SJCRH30 (cell line): ENCODE results near the gene NIPAL1. TPM values are rescaled to one million over a fixed set of nuclear protein-coding genes. Genes with fewer than 3 reads are reported as not detected.
A peak's percentile ranks its signal among the peaks of the same experiment; 100 is the strongest.
"Not testable (repeated sequence)": the region's sequence is repeated elsewhere in the genome, so short reads cannot be mapped to it uniquely, and the experiment has no call there.

Experiments used
- DNase-seq, 2 experiments: peaks; one replicate each; pipeline ENCODE4 v3.0.0-alpha.2; 2015 to 2020
- H3K27ac ChIP-seq: fragments of 250-450 bp; sonication (Bioruptor Pico); 2 replicates; pipeline ENCODE4 v1.5.1; 2020; ENCODE audit warnings: mild to moderate bottlenecking, moderate library complexity
- H3K27me3 ChIP-seq: fragments of 250-450 bp; sonication (Bioruptor Pico); 2 replicates; pipeline ENCODE4 v1.5.1; 2020; ENCODE audit warnings: mild to moderate bottlenecking, moderate library complexity
- H3K36me3 ChIP-seq: fragments of 250-450 bp; sonication (Bioruptor Pico); 2 replicates; pipeline ENCODE4 v1.5.1; 2020; ENCODE audit warnings: mild to moderate bottlenecking, moderate library complexity
- H3K4me1 ChIP-seq: fragments of 250-450 bp; sonication (Bioruptor Pico); 2 replicates; pipeline ENCODE4 v1.5.1; 2020; ENCODE audit warnings: mild to moderate bottlenecking, moderate library complexity
- H3K4me3 ChIP-seq: fragments of 250-450 bp; sonication (Bioruptor Pico); 2 replicates; pipeline ENCODE4 v1.5.1; 2020; ENCODE audit warnings: mild to moderate bottlenecking, moderate library complexity
- H3K9me3 ChIP-seq: fragments of 250-450 bp; sonication (Bioruptor Pico); replicated peaks from 2 replicates; pipeline ENCODE4 v1.5.1; 2020; ENCODE audit warnings: mild to moderate bottlenecking, moderate library complexity
- total RNA-seq: library from RNA; depleted of rRNA; stranded (reverse); fragments of >200 nt; shearing (Covaris generic); gene quantifications from 2 replicates; pipeline ENCODE4 v1.2.3, GENCODE V29; 2014; rRNA removed

NIPAL1 gene
- 0.04 and 0.05 TPM in 2 replicates for total RNA-seq

- DNase-seq, result peak; percentile 74 to 79
- H3K36me3 ChIP-seq, result no peaks in the 10 kb centered on the region
Measured at GRCh38 chr4:48016141-48017107, at the start of gene NIPAL1, which contains the start of gene CNGA1. TSS of gene NIPAL1 (plus strand) at chr4:48016772. CDS start at chr4:48016840, 68 bp downstream. TSS of gene CNGA1 (minus strand) at chr4:48016681. CDS start at chr4:47952689, 63,992 bp downstream.

GRCh38 chr4:47968847-47969246 is 47.7 kb upstream of the NIPAL1 start:
- Histone ChIP-seq H3K4me1 (no peaks in the 10 kb centered on the region), H3K9me3 (no peaks in the 10 kb centered on the region; the same call in 1 of the 2 replicates), H3K36me3 (no peaks in the 10 kb centered on the region), H3K4me3 (no peak overlapping the region), H3K27me3 (no peaks in the 10 kb centered on the region), H3K27ac (no peak overlapping the region)
- no peak for DNase-seq

More at GRCh38 chr4:48016141-48017107, at the start of gene NIPAL1, which contains the start of gene CNGA1:
- peak within 1 kb of the TSS; percentile 58 for H3K4me3 ChIP-seq
- no peaks in the 10 kb centered on the region; the same call in 1 of the 2 replicates for H3K9me3 ChIP-seq
- no peaks in the 10 kb centered on the region for H3K4me1 ChIP-seq
- no peak within 1 kb of the TSS for H3K27ac ChIP-seq
- no peaks in the 10 kb centered on the region for H3K27me3 ChIP-seq

- no peak for DNase-seq
- Histone ChIP-seq H3K27ac (no peak overlapping the region), H3K4me1 (no peaks in the 10 kb centered on the region), H3K4me3 (no peak overlapping the region), H3K9me3 (no peaks in the 10 kb centered on the region), H3K27me3 (no peaks in the 10 kb centered on the region), H3K36me3 (no peaks in the 10 kb centered on the region)
Measured at GRCh38 chr4:47972181-47972580, 44.4 kb upstream of the NIPAL1 start.

- no peaks in the 10 kb centered on the region for H3K27me3 ChIP-seq
- H3K4me3 ChIP-seq, result no peak overlapping the region
- no peaks in the 10 kb centered on the region for H3K36me3 ChIP-seq
- no peaks in the 10 kb centered on the region for H3K9me3 ChIP-seq
- H3K27ac ChIP-seq, result no peak overlapping the region
- H3K4me1 ChIP-seq, result no peaks in the 10 kb centered on the region
- DNase-seq, result no peak
Measured at GRCh38 chr4:47972721-47973120, 43.9 kb upstream of the NIPAL1 start.

GRCh38 chr4:47974566-47974965 is 42.0 kb upstream of the NIPAL1 start:
- Histone ChIP-seq H3K4me3 (no peak overlapping the region), H3K27ac (no peak overlapping the region), H3K4me1 (no peaks in the 10 kb centered on the region), H3K36me3 (no peaks in the 10 kb centered on the region), H3K9me3 (no peaks in the 10 kb centered on the region), H3K27me3 (no peaks in the 10 kb centered on the region)
- DNase-seq, result no peak

- H3K36me3 ChIP-seq, result no peaks in the 10 kb centered on the region
- no peak overlapping the region for H3K4me3 ChIP-seq
- H3K27me3 ChIP-seq, result no peaks in the 10 kb centered on the region; the same call in 1 of the 2 replicates
- H3K4me1 ChIP-seq, result no peaks in the 10 kb centered on the region
- no peak overlapping the region for H3K27ac ChIP-seq
- DNase-seq, result no peak
- no peaks in the 10 kb centered on the region for H3K9me3 ChIP-seq
Measured at GRCh38 chr4:47990145-47990544, 26.4 kb upstream of the NIPAL1 start.

GRCh38 chr4:47992475-47992874 is 24.1 kb upstream of the NIPAL1 start:
- H3K27ac ChIP-seq, H3K36me3 ChIP-seq, H3K4me1 ChIP-seq, H3K4me3 ChIP-seq, DNase-seq, H3K9me3 ChIP-seq, H3K27me3 ChIP-seq: not testable (repeated sequence)

GRCh38 chr4:47996021-47996420 is 20.6 kb upstream of the NIPAL1 start:
- no peaks in the 10 kb centered on the region; the same call in 1 of the 2 replicates for H3K9me3 ChIP-seq
- no peak overlapping the region for H3K4me3 ChIP-seq
- H3K4me1 ChIP-seq, result no peaks in the 10 kb centered on the region
- H3K36me3 ChIP-seq, result no peaks in the 10 kb centered on the region
- no peak for DNase-seq
- H3K27ac ChIP-seq, result no peak overlapping the region
- H3K27me3 ChIP-seq, result no peaks in the 10 kb centered on the region

GRCh38 chr4:48002267-48002666 is 14.3 kb upstream of the NIPAL1 start:
- H3K36me3 ChIP-seq, result no peaks in the 10 kb centered on the region
- H3K27ac ChIP-seq, result no peak overlapping the region

GRCh38 chr4:48003568-48003967 is 13.0 kb upstream of the NIPAL1 start:
- not testable (repeated sequence) for H3K4me1 ChIP-seq, H3K4me3 ChIP-seq, H3K36me3 ChIP-seq, H3K27me3 ChIP-seq, H3K27ac ChIP-seq
- H3K9me3 ChIP-seq, result peaks cover 11% of the 10 kb centered on the region
- DNase-seq, result peak; percentile 22 to 45

More at GRCh38 chr4:48002267-48002666, 14.3 kb upstream of the NIPAL1 start:
- Histone ChIP-seq H3K9me3 (peaks cover 9% of the 10 kb centered on the region), H3K4me1 (no peaks in the 10 kb centered on the region), H3K4me3 (no peak overlapping the region), H3K27me3 (no peaks in the 10 kb centered on the region)
- no peak for DNase-seq

GRCh38 chr4:48005781-48006180 is 10.8 kb upstream of the NIPAL1 start:
- H3K36me3 ChIP-seq, result no peaks in the 10 kb centered on the region

GRCh38 chr4:48008021-48008596 is 8.5 kb upstream of the NIPAL1 start:
- H3K4me1 ChIP-seq, result no peaks in the 10 kb centered on the region
- no peaks in the 10 kb centered on the region for H3K27me3 ChIP-seq
- no peak overlapping the region for H3K4me3 ChIP-seq
- DNase-seq, result peak; percentile 4 to 28
- peaks cover 14% of the 10 kb centered on the region for H3K9me3 ChIP-seq
- no peaks in the 10 kb centered on the region for H3K36me3 ChIP-seq
- H3K27ac ChIP-seq, result no peak overlapping the region

More at GRCh38 chr4:48005781-48006180, 10.8 kb upstream of the NIPAL1 start:
- Histone ChIP-seq H3K27me3 (no peaks in the 10 kb centered on the region), H3K4me3 (no peak overlapping the region), H3K9me3 (peaks cover 14% of the 10 kb centered on the region), H3K4me1 (no peaks in the 10 kb centered on the region), H3K27ac (no peak overlapping the region)
- DNase-seq, result no peak

- H3K27ac ChIP-seq, H3K27me3 ChIP-seq, H3K4me1 ChIP-seq, DNase-seq, H3K36me3 ChIP-seq, H3K4me3 ChIP-seq: not testable (repeated sequence)
- peaks cover 10% of the 10 kb centered on the region for H3K9me3 ChIP-seq
Measured at GRCh38 chr4:48010906-48011305, 5.7 kb upstream of the NIPAL1 start.

GRCh38 chr4:48011722-48012121 is 4.8 kb upstream of the NIPAL1 start:
- Histone ChIP-seq H3K36me3 (no peaks in the 10 kb centered on the region), H3K27ac (no peak overlapping the region), H3K27me3 (no peaks in the 10 kb centered on the region), H3K4me3 (no peak overlapping the region), H3K9me3 (peaks cover 5% of the 10 kb centered on the region), H3K4me1 (no peaks in the 10 kb centered on the region)
- DNase-seq, result no peak

GRCh38 chr4:48012824-48013223 is 3.7 kb upstream of the NIPAL1 start:
- no peak for DNase-seq
- peaks cover 5% of the 10 kb centered on the region; the same call in 1 of the 2 replicates for H3K9me3 ChIP-seq
- H3K27ac ChIP-seq, result no peak overlapping the region
- H3K27me3 ChIP-seq, result no peaks in the 10 kb centered on the region
- H3K4me3 ChIP-seq, result no peak overlapping the region
- H3K36me3 ChIP-seq, result no peaks in the 10 kb centered on the region
- no peaks in the 10 kb centered on the region for H3K4me1 ChIP-seq
